Thyroid gland (tissue), 4 donors: Measurements from ENCODE around the gene TUBGCP3.

Experiments used
- CTCF ChIP-seq, 6 experiments: fragments of 200-600 bp in 3 of 6; fragments of 450-650 bp in 3 of 6; sonication (generic) in 3 of 6; IDR thresholded peaks; one replicate each; pipeline ENCODE4 v1.5.1; 2016 to 2019; ENCODE audit warnings: antibody characterized with exemption in 6 of 6, mild to moderate bottlenecking in 2 of 6, inconsistent platforms in 1 of 6, moderate library complexity in 1 of 6
- POLR2A ChIP-seq, 2 donors: fragments of 450-650 bp; IDR thresholded peaks; one replicate each; pipeline ENCODE4 v1.6.1; 2017; ENCODE audit warnings: antibody characterized with exemption in 2 of 2, mild to moderate bottlenecking in 2 of 2, moderate library complexity in 1 of 2

GRCh38 chr13:112509190-112509589 lies 78.8 kb downstream of the TUBGCP3 start:
- TF ChIP-seq CTCF (IDR thresholded peaks at IDR 0.05) (no peak), POLR2A (IDR thresholded peaks at IDR 0.05) (no peak)
